ENCODE data around the gene SETDB1. TPM values are rescaled to one million over a fixed set of nuclear protein-coding genes. Genes with fewer than 3 reads are reported as not detected.
"Not testable (repeated sequence)": the region's sequence is repeated elsewhere in the genome, so short reads cannot be mapped to it uniquely, and the experiment has no call there.

SETDB1 gene
- polyA plus RNA-seq, 1 donor from 2014 or later, result 39.1 TPM

DNA sequence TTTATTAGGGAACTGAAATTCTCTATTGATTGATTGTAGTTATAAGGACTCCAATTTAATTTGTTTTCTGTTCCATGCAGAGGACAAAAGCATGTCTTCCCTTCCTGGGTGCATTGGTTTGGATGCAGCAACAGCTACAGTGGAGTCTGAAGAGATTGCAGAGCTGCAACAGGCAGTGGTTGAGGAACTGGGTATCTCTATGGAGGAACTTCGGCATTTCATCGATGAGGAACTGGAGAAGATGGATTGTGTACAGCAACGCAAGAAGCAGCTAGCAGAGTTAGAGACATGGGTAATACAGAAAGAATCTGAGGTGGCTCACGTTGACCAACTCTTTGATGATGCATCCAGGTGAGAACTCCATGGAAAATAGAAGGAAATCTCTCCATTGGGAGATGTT is 1.5 kb downstream of the SETDB1 start:
- Histone ChIP-seq H3K4me3 (ENCODE audit: low read length) (peak overlapping the region; percentile 73), H3K36me3 (ENCODE audit: insufficient read depth, low read length) (peaks cover 11% of the 10 kb centered on the region), H3K9me3 (ENCODE audit: low read length) (no peaks in the 10 kb centered on the region), H3K9me2 (ENCODE audit: insufficient read depth, low read length) (no peaks in the 10 kb centered on the region), H4K20me1 (ENCODE audit: insufficient read depth) (no peaks in the 10 kb centered on the region), H2AFZ (ENCODE audit: low read depth, low read length) (no peak overlapping the region), H3K27me3 (ENCODE audit: insufficient read depth, low read depth, low read length) (no peaks in the 10 kb centered on the region), H3K9ac (ENCODE audit: low read length) (no peak overlapping the region), H3F3A (ENCODE audit: insufficient read depth, low read length, poor library complexity, severe bottlenecking) (no peaks in the 10 kb centered on the region), H3K79me2 (replicated peaks; ENCODE audit: insufficient read depth, low read length) (peaks cover 13% of the 10 kb centered on the region), H3K27ac (ENCODE audit: low read length) (no peak overlapping the region), H3K4me2 (ENCODE audit: low read length) (no peak overlapping the region)
- TF ChIP-seq EP300 (conservative IDR thresholded peaks at IDR 0.05; ENCODE audit: poor library complexity, severe bottlenecking), result no peak
- no peak for TF ChIP-seq MXI1 (conservative IDR thresholded peaks at IDR 0.05; ENCODE audit: poor library complexity, severe bottlenecking)
- TF ChIP-seq RAD21 (conservative IDR thresholded peaks at IDR 0.05), result no peak
- no peak for TF ChIP-seq SMC3 (conservative IDR thresholded peaks at IDR 0.05; ENCODE audit: poor library complexity)
- no peak for TF ChIP-seq TAF1 (IDR thresholded peaks at IDR 0.05; ENCODE audit: low read depth)

DNA sequence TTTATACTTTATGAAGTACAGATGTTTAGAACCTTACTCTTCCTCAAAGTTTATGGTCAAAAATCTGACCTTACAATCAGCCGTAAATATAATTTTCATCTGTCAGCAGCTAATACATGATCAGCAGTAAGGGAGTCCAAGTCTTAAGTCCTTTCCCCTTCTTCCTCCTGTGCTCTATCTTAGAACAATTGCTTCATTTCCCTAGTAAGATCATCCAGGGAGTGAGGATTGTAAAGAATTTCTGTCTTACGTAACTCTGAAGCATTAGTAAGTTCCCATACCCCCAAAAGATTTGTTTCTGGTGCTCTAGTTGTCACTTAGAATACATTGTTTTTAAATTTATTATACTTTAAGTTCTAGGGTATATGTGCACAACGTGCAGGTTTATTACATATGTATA is 2.1 kb downstream of the SETDB1 start:
- H3K4me3 ChIP-seq (ENCODE audit: low read length), result no peak overlapping the region
- H2AFZ ChIP-seq (ENCODE audit: low read depth, low read length), result no peak overlapping the region
- no peak overlapping the region for H3K4me2 ChIP-seq (ENCODE audit: low read length)
- peaks cover 13% of the 10 kb centered on the region for H3K36me3 ChIP-seq (ENCODE audit: insufficient read depth, low read length)
- H3K27me3 ChIP-seq (ENCODE audit: insufficient read depth, low read depth, low read length), result no peaks in the 10 kb centered on the region
- no peaks in the 10 kb centered on the region for H3K9me2 ChIP-seq (ENCODE audit: insufficient read depth, low read length)
- TF ChIP-seq, protein P1, sequence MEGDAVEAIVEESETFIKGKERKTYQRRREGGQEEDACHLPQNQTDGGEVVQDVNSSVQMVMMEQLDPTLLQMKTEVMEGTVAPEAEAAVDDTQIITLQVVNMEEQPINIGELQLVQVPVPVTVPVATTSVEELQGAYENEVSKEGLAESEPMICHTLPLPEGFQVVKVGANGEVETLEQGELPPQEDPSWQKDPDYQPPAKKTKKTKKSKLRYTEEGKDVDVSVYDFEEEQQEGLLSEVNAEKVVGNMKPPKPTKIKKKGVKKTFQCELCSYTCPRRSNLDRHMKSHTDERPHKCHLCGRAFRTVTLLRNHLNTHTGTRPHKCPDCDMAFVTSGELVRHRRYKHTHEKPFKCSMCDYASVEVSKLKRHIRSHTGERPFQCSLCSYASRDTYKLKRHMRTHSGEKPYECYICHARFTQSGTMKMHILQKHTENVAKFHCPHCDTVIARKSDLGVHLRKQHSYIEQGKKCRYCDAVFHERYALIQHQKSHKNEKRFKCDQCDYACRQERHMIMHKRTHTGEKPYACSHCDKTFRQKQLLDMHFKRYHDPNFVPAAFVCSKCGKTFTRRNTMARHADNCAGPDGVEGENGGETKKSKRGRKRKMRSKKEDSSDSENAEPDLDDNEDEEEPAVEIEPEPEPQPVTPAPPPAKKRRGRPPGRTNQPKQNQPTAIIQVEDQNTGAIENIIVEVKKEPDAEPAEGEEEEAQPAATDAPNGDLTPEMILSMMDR (IDR thresholded peaks at IDR 0.05; ENCODE audit: poor library complexity, severe bottlenecking), result no peak
- TF ChIP-seq, protein P2, sequence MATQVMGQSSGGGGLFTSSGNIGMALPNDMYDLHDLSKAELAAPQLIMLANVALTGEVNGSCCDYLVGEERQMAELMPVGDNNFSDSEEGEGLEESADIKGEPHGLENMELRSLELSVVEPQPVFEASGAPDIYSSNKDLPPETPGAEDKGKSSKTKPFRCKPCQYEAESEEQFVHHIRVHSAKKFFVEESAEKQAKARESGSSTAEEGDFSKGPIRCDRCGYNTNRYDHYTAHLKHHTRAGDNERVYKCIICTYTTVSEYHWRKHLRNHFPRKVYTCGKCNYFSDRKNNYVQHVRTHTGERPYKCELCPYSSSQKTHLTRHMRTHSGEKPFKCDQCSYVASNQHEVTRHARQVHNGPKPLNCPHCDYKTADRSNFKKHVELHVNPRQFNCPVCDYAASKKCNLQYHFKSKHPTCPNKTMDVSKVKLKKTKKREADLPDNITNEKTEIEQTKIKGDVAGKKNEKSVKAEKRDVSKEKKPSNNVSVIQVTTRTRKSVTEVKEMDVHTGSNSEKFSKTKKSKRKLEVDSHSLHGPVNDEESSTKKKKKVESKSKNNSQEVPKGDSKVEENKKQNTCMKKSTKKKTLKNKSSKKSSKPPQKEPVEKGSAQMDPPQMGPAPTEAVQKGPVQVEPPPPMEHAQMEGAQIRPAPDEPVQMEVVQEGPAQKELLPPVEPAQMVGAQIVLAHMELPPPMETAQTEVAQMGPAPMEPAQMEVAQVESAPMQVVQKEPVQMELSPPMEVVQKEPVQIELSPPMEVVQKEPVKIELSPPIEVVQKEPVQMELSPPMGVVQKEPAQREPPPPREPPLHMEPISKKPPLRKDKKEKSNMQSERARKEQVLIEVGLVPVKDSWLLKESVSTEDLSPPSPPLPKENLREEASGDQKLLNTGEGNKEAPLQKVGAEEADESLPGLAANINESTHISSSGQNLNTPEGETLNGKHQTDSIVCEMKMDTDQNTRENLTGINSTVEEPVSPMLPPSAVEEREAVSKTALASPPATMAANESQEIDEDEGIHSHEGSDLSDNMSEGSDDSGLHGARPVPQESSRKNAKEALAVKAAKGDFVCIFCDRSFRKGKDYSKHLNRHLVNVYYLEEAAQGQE (IDR thresholded peaks at IDR 0.05; ENCODE audit: borderline replicate concordance), result no peak
- TF ChIP-seq POLR2AphosphoS5 (IDR thresholded peaks at IDR 0.05) (no peak), EP300 (conservative IDR thresholded peaks at IDR 0.05; ENCODE audit: poor library complexity, severe bottlenecking) (no peak), EZH2 (IDR thresholded peaks at IDR 0.05; ENCODE audit: borderline replicate concordance, insufficient read depth, low read length, poor library complexity, severe bottlenecking) (no peak), RAD21 (conservative IDR thresholded peaks at IDR 0.05) (no peak), SMC3 (conservative IDR thresholded peaks at IDR 0.05; ENCODE audit: poor library complexity) (no peak), TAF1 (IDR thresholded peaks at IDR 0.05; ENCODE audit: low read depth) (no peak), MXI1 (conservative IDR thresholded peaks at IDR 0.05; ENCODE audit: poor library complexity, severe bottlenecking) (no peak)
- no peak overlapping the region for H3K9ac ChIP-seq (ENCODE audit: low read length)
- H3K9me3 ChIP-seq (ENCODE audit: low read length), result no peaks in the 10 kb centered on the region
- no peaks in the 10 kb centered on the region for H3F3A ChIP-seq (ENCODE audit: insufficient read depth, low read length, poor library complexity, severe bottlenecking)
- no peaks in the 10 kb centered on the region for H4K20me1 ChIP-seq (ENCODE audit: insufficient read depth)
- H3K27ac ChIP-seq (ENCODE audit: low read length), result no peak overlapping the region
- peaks cover 13% of the 10 kb centered on the region for H3K79me2 ChIP-seq (replicated peaks; ENCODE audit: insufficient read depth, low read length)

DNA sequence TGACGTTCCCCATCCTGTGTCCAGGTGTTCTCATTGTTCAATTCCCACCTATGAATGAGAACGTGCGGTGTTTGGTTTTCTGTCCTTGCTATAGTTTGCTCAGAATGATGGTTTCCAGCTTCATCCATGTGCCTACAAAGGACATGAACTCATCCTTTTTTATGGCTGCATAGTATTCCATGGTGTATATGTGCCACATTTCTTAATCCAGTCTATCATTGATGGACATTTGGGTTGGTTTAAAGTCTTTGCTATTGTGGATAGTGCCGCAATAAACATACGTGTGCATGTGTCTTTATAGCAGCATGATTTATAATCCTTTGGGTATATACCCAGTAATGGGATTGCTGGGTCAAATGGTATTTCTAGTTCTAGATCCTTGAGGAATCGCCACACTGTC is 2.6 kb downstream of the SETDB1 start:
- H3K27me3 ChIP-seq (ENCODE audit: insufficient read depth, low read depth, low read length); H3K9ac ChIP-seq (ENCODE audit: low read length); H3K9me3 ChIP-seq (ENCODE audit: low read length); H3K9me2 ChIP-seq (ENCODE audit: insufficient read depth, low read length); H3F3A ChIP-seq (ENCODE audit: insufficient read depth, low read length, poor library complexity, severe bottlenecking); H3K4me3 ChIP-seq (ENCODE audit: low read length); H2AFZ ChIP-seq (ENCODE audit: low read depth, low read length); H4K20me1 ChIP-seq (ENCODE audit: insufficient read depth); H3K4me2 ChIP-seq (ENCODE audit: low read length); H3K27ac ChIP-seq (ENCODE audit: low read length): not testable (repeated sequence)
- H3K79me2 ChIP-seq (replicated peaks; ENCODE audit: insufficient read depth, low read length), result peaks cover 13% of the 10 kb centered on the region
- H3K36me3 ChIP-seq (ENCODE audit: insufficient read depth, low read length), result peaks cover 13% of the 10 kb centered on the region

All from neural cell (in vitro differentiated cells).